Body of pancreas (tissue), 4 donors: Measurements from ENCODE around the gene MYLIP. TPM values are rescaled to one million over a fixed set of nuclear protein-coding genes. Genes with fewer than 3 reads are reported as not detected.

Experiments used
- ATAC-seq: fragments of 150-250 bp; one replicate; pipeline ENCODE4 v1.9.1; 2016
- DNase-seq, 4 donors: peaks; one replicate each; pipeline ENCODE4 v3.0.0-alpha.2; 2019
- H3K27ac ChIP-seq, 4 donors: fragments of 200-600 bp; sonication (generic); 1 replicate in 3 of 4; 2 replicates in 1 of 4; pipeline versions ENCODE4 v1.5.1 to v1.6.1; 2016 to 2019; ENCODE audit warnings: mild to moderate bottlenecking in 1 of 4, mixed read lengths in 1 of 4, moderate library complexity in 1 of 4
- H3K27me3 ChIP-seq, 2 donors: fragments of 200-600 bp; sonication (generic); one replicate each; pipeline ENCODE4 v1.6.0; 2016; ENCODE audit warnings: mild to moderate bottlenecking in 1 of 2
- H3K36me3 ChIP-seq, 2 donors: fragments of 200-600 bp; sonication (generic); replicated peaks in 1 of 2; 2 replicates each; pipeline ENCODE4 v1.5.1; 2016; ENCODE audit warnings: low read depth in 2 of 2; ENCODE audit not compliant: insufficient read depth in 1 of 2
- H3K4me1 ChIP-seq: fragments of 200-600 bp; sonication (generic); one replicate; pipeline ENCODE4 v1.6.0; 2016
- H3K4me3 ChIP-seq, 2 donors: fragments of 200-600 bp; sonication (generic); 1 replicate in 1 of 2; 2 replicates in 1 of 2; pipeline ENCODE4 v1.5.1; 2016 to 2019
- H3K9me3 ChIP-seq, 3 donors: fragments of 200-600 bp; sonication (generic); 1 replicate in 2 of 3; 2 replicates in 1 of 3; pipeline ENCODE4 v1.5.1; 2016
- CTCF ChIP-seq, 7 experiments: fragments of 450-650 bp in 4 of 7; fragments of 200-600 bp in 3 of 7; sonication (generic) in 3 of 7; IDR thresholded peaks; one replicate each; pipeline ENCODE4 v1.5.1; 2016 to 2019; ENCODE audit warnings: antibody characterized with exemption in 7 of 7
- POLR2A ChIP-seq, 3 donors: fragments of 450-650 bp; IDR thresholded peaks; one replicate each; pipeline ENCODE4 v1.6.1; 2016; ENCODE audit warnings: antibody characterized with exemption in 3 of 3, mild to moderate bottlenecking in 2 of 3
- WGBS, 2 donors: methylation state at CpG; one replicate each; pipeline ENCODE4 v1.1.5; 2017; 5-methylcytosine and 5-hydroxymethylcytosine counted together
- intact Hi-C: fragments of 100-400 bp; cut with DNase I; formaldehyde crosslinking; loops from one replicate; pipeline ENCODE4 v1.15.1; 2023
- total RNA-seq, 2 donors: library from RNA; depleted of rRNA; stranded (reverse); fragments of >200 nt; gene quantifications; one replicate each; pipeline ENCODE4 v1.1.0, GENCODE V29; 2016

MYLIP gene
- total RNA-seq, 2 donors from 2014 or later, result 13.2 to 28.7 TPM

- no peak for ATAC-seq
- TF ChIP-seq POLR2A (IDR thresholded peaks at IDR 0.05) (no peak), CTCF (IDR thresholded peaks at IDR 0.05) (no peak)
- intact Hi-C loops, result loop anchor here (10.0 kb wide), 1 partner anchor 427 kb away; no protein-coding TSS in a partner anchor
- DNase-seq, result no peak
- Histone ChIP-seq H3K27ac (no peak overlapping the region), H3K4me1 (no peaks in the 10 kb centered on the region), H3K27me3 (no peaks in the 10 kb centered on the region), H3K36me3 (no peaks in the 10 kb centered on the region), H3K9me3 (no peaks in the 10 kb centered on the region), H3K4me3 (no peak overlapping the region)
- 85 to 87% methylated on average over 3 of the region's 3 CpGs for WGBS, 2 donors
Observed at GRCh38 chr6:16121339-16121738, 7.5 kb upstream of the MYLIP start.

DNA sequence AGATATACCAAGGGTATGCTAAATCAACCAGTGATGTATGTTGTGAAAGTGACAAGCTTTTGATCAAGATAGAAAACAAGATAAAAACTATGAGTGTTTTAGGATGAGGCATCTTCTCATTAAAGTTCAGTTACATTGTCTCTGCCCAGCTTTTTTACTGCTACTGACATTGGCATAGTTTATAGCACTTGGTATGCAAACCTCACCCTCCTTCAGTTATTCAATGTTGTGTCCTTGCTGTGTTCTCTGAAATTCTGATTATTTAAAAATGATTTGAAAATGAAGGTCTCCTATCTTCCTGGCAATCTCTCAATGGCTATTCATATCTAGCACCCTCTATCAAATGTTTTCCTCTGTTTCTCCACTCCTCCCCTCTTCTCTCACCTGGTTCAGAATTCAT is 6.7 kb upstream of the MYLIP start:
- Histone ChIP-seq H3K27ac (no peak overlapping the region), H3K9me3 (no peaks in the 10 kb centered on the region), H3K4me3 (no peak overlapping the region), H3K4me1 (no peaks in the 10 kb centered on the region), H3K27me3 (no peaks in the 10 kb centered on the region), H3K36me3 (no peaks in the 10 kb centered on the region)
- intact Hi-C loops, result loop anchor here (10.0 kb wide), 1 partner anchor 427 kb away; no protein-coding TSS in a partner anchor
- DNase-seq (no peak), ATAC-seq (no peak)
- TF ChIP-seq CTCF (IDR thresholded peaks at IDR 0.05) (no peak), POLR2A (IDR thresholded peaks at IDR 0.05) (no peak)

GRCh38 chr6:16124198-16125180 is 4.4 kb upstream of the MYLIP start:
- WGBS, 2 donors, result 70 to 72% methylated on average over 6 of the region's 6 CpGs
- DNase-seq (no peak), ATAC-seq (no peak)
- Histone ChIP-seq H3K36me3 (no peaks in the 10 kb centered on the region), H3K27ac (no peak overlapping the region), H3K4me3 (no peak overlapping the region), H3K27me3 (no peaks in the 10 kb centered on the region), H3K4me1 (no peaks in the 10 kb centered on the region), H3K9me3 (no peaks in the 10 kb centered on the region)
- TF ChIP-seq POLR2A (IDR thresholded peaks at IDR 0.05) (no peak), CTCF (IDR thresholded peaks at IDR 0.05) (no peak)
- intact Hi-C loops, result loop anchor here (10.0 kb wide), 1 partner anchor 430 kb away; no protein-coding TSS in a partner anchor

DNA sequence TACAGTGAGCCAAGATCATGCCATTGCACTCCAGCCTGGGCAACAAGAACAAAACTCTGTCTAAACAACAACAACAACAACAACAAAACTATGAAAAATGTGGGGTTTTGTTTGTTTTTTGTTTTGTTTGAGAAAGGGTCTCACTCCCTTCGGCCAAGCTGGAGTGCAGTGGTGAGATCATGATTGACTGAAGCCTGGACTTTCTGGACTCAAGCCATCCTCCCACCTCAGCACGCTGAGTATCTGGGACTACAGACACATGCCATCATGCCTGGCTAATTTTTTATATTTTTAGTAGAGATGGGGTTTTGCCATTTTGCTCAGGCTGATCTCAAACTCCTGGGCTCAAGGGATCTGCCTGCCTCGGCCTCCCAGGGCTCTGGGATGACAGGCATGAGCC is 2.8 kb upstream of the MYLIP start:
- no peaks in the 10 kb centered on the region for H3K36me3 ChIP-seq
- no peaks in the 10 kb centered on the region for H3K9me3 ChIP-seq
- no peak overlapping the region for H3K4me3 ChIP-seq
- DNase-seq (no peak), ATAC-seq (no peak)
- intact Hi-C loops, result loop anchor here (10.0 kb wide), 1 partner anchor 431 kb away; no protein-coding TSS in a partner anchor
- TF ChIP-seq POLR2A (IDR thresholded peaks at IDR 0.05), result no peak
- TF ChIP-seq CTCF (IDR thresholded peaks at IDR 0.05), result no peak
- peaks cover 5% of the 10 kb centered on the region for H3K4me1 ChIP-seq
- H3K27ac ChIP-seq, result no peak overlapping the region
- no peaks in the 10 kb centered on the region for H3K27me3 ChIP-seq
- WGBS, 2 donors, result 90 to 94% methylated on average over 3 of the region's 3 CpGs
